ENCODE measurements around the gene SNX18. TPM values are rescaled to one million over a fixed set of nuclear protein-coding genes. Genes with fewer than 3 reads are reported as not detected.

SNX18 gene
- total RNA-seq, 1 donor from 2014 or later = 30.6 TPM

DNA sequence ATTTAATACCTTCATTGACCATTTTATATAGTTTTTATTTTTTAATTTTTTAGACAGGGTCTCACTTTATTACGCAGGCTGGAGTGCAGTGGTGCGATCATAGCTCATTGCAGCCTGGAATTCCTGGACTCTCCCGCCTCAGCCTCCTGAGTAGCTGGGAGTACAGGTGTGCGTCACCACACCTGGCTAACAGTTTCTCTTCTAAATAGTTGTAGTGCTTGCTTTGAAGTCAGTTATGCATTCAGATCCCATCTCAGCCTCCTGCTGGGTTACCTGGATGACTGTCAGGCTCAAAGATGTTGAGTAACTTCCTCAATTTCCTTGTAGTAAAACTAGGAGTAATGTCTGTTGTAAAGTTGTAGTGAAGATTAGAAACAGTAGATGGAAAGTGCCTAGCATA, 21.4 kb downstream of the SNX18 start:
- Histone ChIP-seq H3K27me3 (ENCODE audit: control insufficient read depth, insufficient read depth, low read length) (no peaks in the 10 kb centered on the region), H3K36me3 (ENCODE audit: control insufficient read depth, insufficient read depth, low read length) (no peaks in the 10 kb centered on the region), H3K4me3 (ENCODE audit: low read depth, low read length) (no peak overlapping the region)
- TF ChIP-seq, protein P1, sequence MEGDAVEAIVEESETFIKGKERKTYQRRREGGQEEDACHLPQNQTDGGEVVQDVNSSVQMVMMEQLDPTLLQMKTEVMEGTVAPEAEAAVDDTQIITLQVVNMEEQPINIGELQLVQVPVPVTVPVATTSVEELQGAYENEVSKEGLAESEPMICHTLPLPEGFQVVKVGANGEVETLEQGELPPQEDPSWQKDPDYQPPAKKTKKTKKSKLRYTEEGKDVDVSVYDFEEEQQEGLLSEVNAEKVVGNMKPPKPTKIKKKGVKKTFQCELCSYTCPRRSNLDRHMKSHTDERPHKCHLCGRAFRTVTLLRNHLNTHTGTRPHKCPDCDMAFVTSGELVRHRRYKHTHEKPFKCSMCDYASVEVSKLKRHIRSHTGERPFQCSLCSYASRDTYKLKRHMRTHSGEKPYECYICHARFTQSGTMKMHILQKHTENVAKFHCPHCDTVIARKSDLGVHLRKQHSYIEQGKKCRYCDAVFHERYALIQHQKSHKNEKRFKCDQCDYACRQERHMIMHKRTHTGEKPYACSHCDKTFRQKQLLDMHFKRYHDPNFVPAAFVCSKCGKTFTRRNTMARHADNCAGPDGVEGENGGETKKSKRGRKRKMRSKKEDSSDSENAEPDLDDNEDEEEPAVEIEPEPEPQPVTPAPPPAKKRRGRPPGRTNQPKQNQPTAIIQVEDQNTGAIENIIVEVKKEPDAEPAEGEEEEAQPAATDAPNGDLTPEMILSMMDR (IDR thresholded peaks at IDR 0.05; ENCODE audit: insufficient read depth, low read length, poor library complexity, severe bottlenecking) = no peak
- no peak for DNase-seq (ENCODE audit: low read depth)

DNA sequence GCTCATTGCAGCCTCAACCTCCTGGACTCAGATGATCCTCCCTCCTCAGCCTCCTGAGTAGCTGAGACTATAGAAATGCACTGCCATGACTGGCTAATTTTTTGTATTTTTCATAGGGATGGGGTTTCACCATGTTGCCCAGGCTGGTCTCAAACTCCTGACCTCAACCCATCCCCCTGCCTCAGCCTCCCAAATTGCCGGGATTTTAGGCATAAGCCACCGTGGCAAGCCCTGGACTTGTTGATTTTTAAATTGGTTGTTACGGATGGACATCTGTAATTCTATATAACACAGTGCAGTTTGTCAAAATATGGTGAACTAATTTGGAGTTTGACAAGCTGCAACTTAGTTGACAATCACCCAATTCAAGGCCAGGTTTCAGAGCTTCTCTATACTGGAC, 22.7 kb downstream of the SNX18 start:
- Histone ChIP-seq H3K36me3 (ENCODE audit: control insufficient read depth, insufficient read depth, low read length) (no peaks in the 10 kb centered on the region), H3K4me3 (ENCODE audit: low read depth, low read length) (no peak overlapping the region), H3K27me3 (ENCODE audit: control insufficient read depth, insufficient read depth, low read length) (no peaks in the 10 kb centered on the region)
- DNase-seq (ENCODE audit: low read depth) = no peak
- TF ChIP-seq, protein P1 (IDR thresholded peaks at IDR 0.05; ENCODE audit: insufficient read depth, low read length, poor library complexity, severe bottlenecking) = no peak

DNA sequence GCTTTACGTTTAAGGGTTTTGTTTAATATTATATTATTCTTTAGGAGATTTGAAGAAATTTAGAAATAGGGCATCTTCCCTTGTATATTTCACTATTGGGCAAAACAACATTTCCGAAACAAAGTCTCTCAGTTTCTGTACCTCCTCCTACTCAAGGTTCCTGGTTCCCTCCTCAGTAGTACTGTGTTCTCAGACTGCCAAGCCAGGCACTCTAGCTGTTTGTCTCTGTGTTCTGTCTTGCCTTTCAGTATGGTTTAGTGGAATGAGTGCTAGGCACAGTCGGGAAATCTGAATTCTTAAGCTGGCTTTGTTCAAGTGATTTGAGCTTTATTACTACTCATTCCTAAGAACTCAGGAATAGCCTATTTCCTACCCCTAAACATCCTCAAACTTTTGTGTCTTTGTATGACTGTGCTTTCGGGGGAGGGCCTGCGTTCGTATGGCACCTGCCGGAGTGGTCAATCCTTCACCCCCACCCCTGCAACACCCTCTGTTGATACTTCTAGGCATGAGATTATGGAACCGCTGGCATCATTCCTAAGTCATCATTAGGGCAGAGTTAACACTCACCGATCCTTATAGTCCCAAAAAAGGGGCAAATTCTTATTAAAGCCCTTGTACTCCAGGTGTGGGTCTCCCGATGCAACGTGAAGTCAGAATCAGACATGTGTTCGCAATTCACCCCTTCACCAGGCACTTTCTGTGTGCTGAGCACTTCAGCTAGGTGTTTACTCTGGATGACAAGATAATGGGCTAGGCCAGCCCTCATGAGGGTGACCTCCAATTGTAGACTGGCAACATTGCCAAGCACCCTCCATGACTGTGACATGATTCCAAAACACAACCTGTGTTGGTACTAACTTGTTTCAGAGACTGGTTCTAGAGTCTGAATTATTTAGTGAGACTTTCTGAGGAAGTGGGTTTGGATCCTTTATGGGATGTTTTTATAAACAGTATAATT, 24.5 kb downstream of the SNX18 start:
- H3K27me3 ChIP-seq (ENCODE audit: control insufficient read depth, insufficient read depth, low read length) = no peaks in the 10 kb centered on the region
- no peak for DNase-seq (ENCODE audit: low read depth)
- H3K36me3 ChIP-seq (ENCODE audit: control insufficient read depth, insufficient read depth, low read length) = no peaks in the 10 kb centered on the region
- H3K4me3 ChIP-seq (ENCODE audit: low read depth, low read length) = no peak overlapping the region
- TF ChIP-seq, protein P1 (IDR thresholded peaks at IDR 0.05; ENCODE audit: insufficient read depth, low read length, poor library complexity, severe bottlenecking) = no peak

DNA sequence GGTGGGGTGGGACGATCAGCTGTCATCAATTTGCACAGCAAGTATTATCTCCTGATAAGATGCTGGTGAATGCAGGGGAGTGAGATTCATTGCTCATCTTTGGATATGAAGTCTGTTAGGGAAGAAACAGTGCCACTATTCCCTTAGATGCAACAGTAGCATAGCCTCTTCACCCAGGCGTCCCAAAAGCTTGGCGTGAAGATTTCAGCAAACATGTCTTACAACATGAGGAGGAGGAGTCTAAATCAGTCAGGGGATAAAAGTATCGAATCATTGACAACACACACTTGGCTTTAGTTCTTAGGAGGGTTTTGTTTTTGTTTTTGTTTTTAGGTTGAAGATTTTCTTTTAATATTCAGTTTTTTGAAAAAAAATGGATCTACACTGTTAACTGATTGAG, 26.5 kb downstream of the SNX18 start:
- H3K36me3 ChIP-seq (ENCODE audit: control insufficient read depth, insufficient read depth, low read length) = no peaks in the 10 kb centered on the region
- H3K27me3 ChIP-seq (ENCODE audit: control insufficient read depth, insufficient read depth, low read length) = no peaks in the 10 kb centered on the region
- no peak for DNase-seq (ENCODE audit: low read depth)
- TF ChIP-seq, protein P1 (IDR thresholded peaks at IDR 0.05; ENCODE audit: insufficient read depth, low read length, poor library complexity, severe bottlenecking) = no peak
- no peak overlapping the region for H3K4me3 ChIP-seq (ENCODE audit: low read depth, low read length)

DNA sequence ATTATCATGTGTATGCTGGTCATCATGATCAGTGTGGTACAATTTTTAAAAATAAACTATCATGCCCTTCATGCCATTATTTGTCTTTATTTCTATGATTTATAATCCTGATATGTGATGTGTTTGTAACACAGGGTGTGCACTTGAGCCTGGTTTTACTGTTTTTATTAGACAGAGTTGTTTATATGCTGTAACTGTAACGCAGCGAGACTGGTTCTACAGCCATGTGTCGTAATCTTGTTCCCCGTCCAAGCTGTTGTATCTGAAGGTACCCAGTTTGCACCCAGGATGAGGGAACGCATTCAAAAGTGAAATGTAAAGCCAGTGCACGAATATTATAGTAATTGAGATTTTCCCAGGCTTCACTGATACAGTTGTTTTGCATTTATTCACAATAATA, 28.2 kb downstream of the SNX18 start:
- no peak for DNase-seq (ENCODE audit: low read depth)
- Histone ChIP-seq H3K36me3 (ENCODE audit: control insufficient read depth, insufficient read depth, low read length) (no peaks in the 10 kb centered on the region), H3K27me3 (ENCODE audit: control insufficient read depth, insufficient read depth, low read length) (no peaks in the 10 kb centered on the region), H3K4me3 (ENCODE audit: low read depth, low read length) (no peak overlapping the region)
- TF ChIP-seq, protein P1 (IDR thresholded peaks at IDR 0.05; ENCODE audit: insufficient read depth, low read length, poor library complexity, severe bottlenecking) = no peak

All from kidney epithelial cell (primary cell).